Suprapubic skin (tissue), 3 donors: ENCODE measurements around the gene FOXJ3.

ENCODE experiments used
- CTCF ChIP-seq, 2 donors: fragments of 200-600 bp in 1 of 2; fragments of 450-650 bp in 1 of 2; sonication (generic) in 1 of 2; IDR thresholded peaks; one replicate each; pipeline ENCODE4 v1.5.1; 2016 to 2019; ENCODE audit warnings: antibody characterized with exemption in 2 of 2, mild to moderate bottlenecking in 1 of 2, moderate library complexity in 1 of 2
- EP300 ChIP-seq: sonication (generic); formaldehyde crosslinking; IDR thresholded peaks from one replicate; pipeline ENCODE4 v1.6.1; 2017; ENCODE audit warnings: antibody characterized with exemption
- POLR2A ChIP-seq, 2 donors: fragments of 450-650 bp; IDR thresholded peaks; one replicate each; pipeline ENCODE4 v1.6.1; 2017; ENCODE audit warnings: antibody characterized with exemption in 2 of 2, mild to moderate bottlenecking in 2 of 2, moderate library complexity in 2 of 2

GRCh38 chr1:42133809-42134526 lies 201.1 kb downstream of the FOXJ3 start:
- no peak for TF ChIP-seq CTCF (IDR thresholded peaks at IDR 0.05)
- TF ChIP-seq POLR2A (IDR thresholded peaks at IDR 0.05) = no peak
- TF ChIP-seq EP300 = no peak
